OCI-M1 (cell line): ENCODE results near the gene GRPEL1.

Experiments
- DNase-seq: peaks from one replicate; lab custom pipeline; 2025; lab: John Stamatoyannopoulos, UW

GRPEL1 gene

GRCh38 chr4:7063362-7063761 is 4.5 kb downstream of the GRPEL1 start:
- DNase-seq, result no peak

GRCh38 chr4:7062816-7063215 is 5.0 kb downstream of the GRPEL1 start:
- no peak for DNase-seq

GRCh38 chr4:7061815-7062214 is 6.0 kb downstream of the GRPEL1 start:
- DNase-seq, result no peak

GRCh38 chr4:7060346-7061150 is 7.3 kb downstream of the GRPEL1 start:
- DNase-seq, result no peak

- DNase-seq, result no peak
These were observed 8.2 kb downstream of the GRPEL1 start for GRCh38 chr4:7059662-7060061.

GRCh38 chr4:7058792-7059191 is 9.1 kb downstream of the GRPEL1 start:
- DNase-seq, result no peak

- no peak for DNase-seq
These were observed 11.9 kb downstream of the GRPEL1 start for GRCh38 chr4:7055990-7056325.

- no peak for DNase-seq
These were observed 12.5 kb downstream of the GRPEL1 start for GRCh38 chr4:7055111-7055989.

- no peak for DNase-seq
These were observed 13.6 kb downstream of the GRPEL1 start for GRCh38 chr4:7054106-7054880.

GRCh38 chr4:7052923-7053715 is 14.7 kb downstream of the GRPEL1 start:
- DNase-seq, result peak; percentile 84

- no peak for DNase-seq
These were observed 15.6 kb downstream of the GRPEL1 start for GRCh38 chr4:7052313-7052712.

- no peak for DNase-seq
These were observed 16.0 kb downstream of the GRPEL1 start for GRCh38 chr4:7051905-7052304.

- DNase-seq, result no peak
These were observed 16.7 kb downstream of the GRPEL1 start for GRCh38 chr4:7051144-7051495.

GRCh38 chr4:7050481-7051143 is 17.3 kb downstream of the GRPEL1 start:
- DNase-seq, result no peak

GRCh38 chr4:7049739-7050138 is 18.1 kb downstream of the GRPEL1 start:
- no peak for DNase-seq

- no peak for DNase-seq
These were observed 18.6 kb downstream of the GRPEL1 start for GRCh38 chr4:7049295-7049694.

- no peak for DNase-seq
These were observed 19.2 kb downstream of the GRPEL1 start for GRCh38 chr4:7048642-7049041.

- DNase-seq, result no peak
These were observed 20.9 kb downstream of the GRPEL1 start for GRCh38 chr4:7046971-7047370.

- DNase-seq, result no peak
These were observed 21.6 kb downstream of the GRPEL1 start for GRCh38 chr4:7045961-7046921.

GRCh38 chr4:7045553-7045952 is 22.3 kb downstream of the GRPEL1 start:
- no peak for DNase-seq
